Posterior cingulate gyrus (tissue), 11 donors: ENCODE results near the gene FAM110C.

Experiments used
- DNase-seq, 10 donors: peaks; one replicate each; pipeline versions ENCODE4 v3.0.0 to v3.0.0-alpha.2; 2020 to 2021; ENCODE audit warnings: mixed read lengths in 3 of 10
- intact Hi-C: fragments of 100-400 bp; cut with DNase I; formaldehyde crosslinking; loops from one replicate; pipeline ENCODE4 v1.15.1; 2023

The FAM110C gene

DNA sequence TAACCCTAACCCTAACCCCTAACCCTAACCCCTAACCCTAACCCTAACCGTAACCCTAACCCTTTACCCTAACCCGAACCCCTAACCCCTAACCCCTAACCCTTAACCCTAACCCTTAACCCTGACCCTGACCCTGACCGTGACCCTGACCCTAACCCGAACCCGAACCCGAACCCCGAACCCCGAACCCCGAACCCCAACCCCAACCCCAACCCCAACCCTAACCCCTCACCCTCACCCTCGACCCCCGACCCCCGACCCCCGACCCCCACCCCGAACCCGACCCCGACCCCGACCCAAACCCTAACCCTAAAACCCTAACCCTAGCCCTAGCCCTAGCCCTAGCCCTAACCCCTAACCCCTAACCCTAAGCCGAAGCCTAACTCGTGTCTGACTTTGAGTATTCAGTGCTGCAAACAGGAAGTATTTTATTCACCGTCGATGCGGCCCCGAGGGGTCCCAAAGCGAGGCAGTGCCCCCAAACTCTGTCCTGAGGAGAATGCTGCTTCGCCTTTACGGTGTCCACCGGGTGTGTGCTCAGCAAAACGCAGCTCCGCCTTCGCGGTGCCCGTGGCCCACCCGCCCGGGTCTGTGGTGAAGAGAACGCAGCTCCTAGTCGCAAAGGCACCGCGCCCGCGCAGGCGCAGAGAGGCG is 36.0 kb downstream of the FAM110C start:
- intact Hi-C loops: no loop called here
- peak in 2 of 10 donors; percentile 34 to 82 for DNase-seq
